DMS79 (cell line): Measurements from ENCODE around the gene NRXN2.

Experiments
- DNase-seq: peaks from one replicate; lab custom pipeline; 2025; lab: John Stamatoyannopoulos, UW

Gene NRXN2

DNA sequence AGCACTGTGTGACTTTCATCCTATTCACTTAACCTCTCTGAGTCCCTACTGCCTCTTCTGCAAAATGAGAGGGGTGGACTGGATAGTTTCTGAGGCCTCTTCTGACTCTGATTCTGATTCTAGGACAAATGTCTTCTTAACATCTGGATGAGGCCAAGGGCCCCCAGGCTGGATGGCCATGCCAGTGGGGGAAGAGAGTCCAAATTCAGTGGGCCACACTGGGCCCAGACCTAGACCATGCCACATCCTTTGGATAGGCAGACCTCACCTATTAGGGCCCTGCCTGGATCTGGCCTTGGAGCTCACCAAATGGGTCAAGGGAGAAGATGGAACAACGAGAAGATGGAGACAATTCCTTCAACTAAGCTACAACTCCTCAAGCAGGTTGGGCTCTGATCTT is 24.6 kb downstream of the NRXN2 start:
- DNase-seq, result no peak

DNA sequence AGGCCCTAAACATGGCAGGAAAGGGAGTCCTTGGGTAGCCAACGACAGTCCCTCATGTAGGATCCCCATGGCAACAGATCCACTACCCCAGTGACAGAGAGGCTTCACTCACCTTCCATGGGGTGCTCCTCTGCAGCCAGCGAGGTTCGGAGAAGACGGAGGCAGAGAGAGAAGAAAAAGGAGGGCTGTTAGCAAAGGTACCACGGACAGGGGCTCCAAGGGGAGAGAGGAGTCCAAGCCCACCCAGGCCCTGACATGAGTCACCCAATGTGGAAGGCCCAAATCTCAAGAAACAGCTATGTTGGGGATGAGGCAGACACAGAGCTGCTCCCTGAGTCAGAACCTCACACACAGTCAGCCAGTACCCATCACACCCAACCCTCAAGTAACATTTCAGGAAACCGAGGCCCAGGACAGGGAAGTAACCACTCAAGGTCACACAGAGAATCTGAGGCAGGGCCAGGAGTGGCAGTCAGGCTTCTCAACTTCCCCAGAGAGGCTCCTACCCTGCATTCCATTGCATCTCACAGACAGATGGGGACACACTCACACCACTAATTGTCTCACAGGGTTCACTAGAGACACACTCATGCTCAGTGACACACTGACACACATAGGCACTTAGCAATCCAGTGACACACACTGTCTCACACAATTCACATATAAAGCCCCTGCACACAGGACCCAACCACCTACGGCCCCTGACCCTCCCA is 25.2 kb downstream of the NRXN2 start:
- no peak for DNase-seq

DNA sequence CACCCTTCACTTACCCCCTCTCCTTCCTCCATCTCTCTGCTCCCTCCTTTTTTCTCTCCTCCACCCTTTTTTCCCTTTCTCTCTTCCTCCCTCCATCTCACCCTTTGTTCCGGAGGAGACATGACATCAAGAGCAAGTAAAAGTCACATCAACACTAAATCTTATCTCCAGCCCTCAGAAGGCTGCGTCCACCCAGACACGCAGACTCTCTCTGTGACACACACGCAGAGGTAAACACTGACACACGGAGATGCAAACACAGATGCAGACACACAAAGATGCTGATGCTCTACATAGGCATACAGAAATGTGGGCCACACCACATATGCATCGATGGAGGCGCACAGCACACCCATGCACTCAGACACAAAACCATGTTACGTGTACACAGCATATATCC is 27.0 kb downstream of the NRXN2 start:
- no peak for DNase-seq

DNA sequence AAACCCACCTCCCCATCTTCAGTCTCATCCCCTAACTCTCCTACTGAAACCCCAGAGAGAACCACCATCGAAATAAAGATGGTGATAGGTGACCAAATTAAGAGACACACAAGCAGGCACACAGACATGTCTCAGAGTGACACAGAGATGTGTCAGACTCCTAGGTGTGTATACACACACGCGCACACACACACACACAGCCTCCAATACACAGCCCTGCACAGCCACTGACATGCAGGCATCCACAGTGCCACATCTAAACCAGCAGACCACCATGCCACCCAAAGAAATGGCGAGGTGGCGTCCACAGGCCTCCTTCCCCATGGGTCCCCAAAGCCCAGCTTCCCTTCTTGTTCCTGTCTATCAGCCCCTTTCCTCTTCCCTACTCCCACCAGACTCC is 27.4 kb downstream of the NRXN2 start:
- DNase-seq, result no peak

DNA sequence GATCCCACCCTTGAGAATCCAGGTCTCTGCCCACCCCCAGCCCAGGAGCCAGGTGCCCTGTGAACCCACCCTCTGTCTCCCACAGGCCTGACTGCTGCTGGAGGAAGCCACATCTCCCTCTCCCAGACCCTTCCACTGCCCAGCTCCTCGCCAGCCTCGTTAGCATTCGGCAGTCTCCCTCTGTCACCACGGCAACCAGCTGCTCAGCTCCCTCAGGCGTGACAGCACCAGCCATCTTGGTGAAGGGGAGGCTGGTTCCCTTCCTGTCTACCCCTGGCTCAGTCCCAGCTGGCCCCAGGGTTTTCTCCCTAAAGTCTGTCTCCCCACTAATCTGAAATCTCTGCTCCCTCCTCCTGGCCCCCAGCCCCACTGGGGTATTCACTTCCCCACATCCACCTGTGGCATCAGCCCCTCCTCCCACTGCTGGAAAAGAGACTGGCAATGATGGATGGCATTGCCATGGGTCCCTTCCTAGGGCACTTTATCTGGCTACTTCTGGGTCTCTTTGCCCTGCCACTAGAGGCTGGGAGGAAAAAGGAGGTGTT is 28.1 kb downstream of the NRXN2 start:
- peak; percentile 86 for DNase-seq

DNA sequence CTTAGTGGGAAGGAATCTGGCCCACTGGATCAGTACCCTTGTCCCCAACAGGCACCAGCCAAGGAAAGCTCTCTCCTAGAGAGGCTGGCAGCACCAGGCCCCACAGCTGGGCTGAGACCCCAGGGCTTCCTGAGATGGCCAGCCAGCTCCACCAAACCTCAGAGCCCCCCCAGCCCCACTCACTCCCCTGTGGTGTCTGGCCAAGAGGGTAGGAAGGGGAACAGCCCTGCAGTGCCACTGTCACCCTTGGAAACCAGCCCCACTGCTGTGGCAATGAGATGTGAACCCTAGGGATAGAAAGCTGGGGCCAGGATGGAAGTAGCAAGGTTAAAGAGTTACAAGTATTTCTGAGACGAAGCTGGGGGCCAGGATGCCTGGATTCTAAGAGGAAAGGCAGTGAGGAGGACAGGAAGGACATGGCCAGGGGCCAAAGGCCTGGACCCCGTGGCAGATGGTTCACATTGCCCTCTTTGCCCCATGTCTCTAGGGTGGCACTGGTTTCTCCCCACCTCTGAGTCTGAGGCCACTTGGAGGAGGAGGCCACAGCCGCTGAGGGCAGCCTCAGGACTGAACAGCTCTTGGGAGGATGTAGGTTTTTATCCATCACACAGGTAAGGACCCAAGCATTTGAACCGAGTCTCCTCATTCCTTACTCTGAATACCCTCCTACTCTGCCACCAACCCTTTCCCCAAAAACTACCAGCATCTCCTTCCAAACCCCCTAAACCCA is 28.8 kb downstream of the NRXN2 start:
- DNase-seq, result no peak

DNA sequence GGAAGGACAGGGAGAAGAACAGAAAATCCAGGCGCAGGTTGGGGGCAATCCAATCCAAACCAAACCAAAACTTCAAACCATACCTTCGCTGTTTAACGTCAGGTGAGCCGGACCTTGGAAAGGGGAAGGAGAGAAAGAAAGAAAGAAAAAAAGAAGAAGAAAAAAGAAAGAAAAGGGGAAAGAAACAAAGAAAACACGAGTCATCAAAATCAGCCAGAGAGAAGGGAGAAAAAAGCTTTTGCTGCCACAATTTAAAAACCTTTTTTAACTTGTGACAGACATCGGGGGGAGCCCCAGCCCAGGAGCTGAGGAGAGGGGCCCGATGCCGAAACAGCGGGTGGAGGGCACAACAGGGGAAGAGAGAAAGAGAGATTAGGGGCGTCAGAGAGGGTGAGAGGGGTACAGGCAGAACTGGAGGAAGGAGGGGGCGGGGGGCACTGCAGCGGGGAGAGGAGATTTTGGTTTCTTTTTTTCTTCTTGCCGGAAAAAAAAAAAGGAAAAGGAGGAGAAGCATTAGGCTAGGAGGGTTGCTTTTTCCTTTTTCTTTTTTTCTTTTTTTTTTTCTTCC is 30.1 kb downstream of the NRXN2 start:
- no peak for DNase-seq

DNA sequence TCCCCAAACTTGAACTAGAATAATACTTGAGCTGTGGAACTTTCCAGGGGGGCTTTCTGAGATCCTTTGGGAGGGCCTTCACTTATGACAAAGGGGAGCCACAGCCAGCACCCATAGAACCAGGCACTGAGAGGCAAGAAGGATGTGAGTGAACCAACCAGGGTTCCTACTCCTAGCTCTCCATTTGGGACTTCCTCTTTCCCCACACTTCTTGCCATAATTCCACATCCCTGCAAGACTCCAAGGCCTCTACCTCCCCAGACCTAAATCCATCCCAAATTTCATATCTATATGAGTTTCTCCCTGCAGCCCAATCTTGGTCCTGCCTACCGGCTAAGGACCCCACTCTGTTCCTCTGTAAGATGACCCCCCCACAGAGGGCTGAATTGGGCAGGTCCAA is 31.5 kb downstream of the NRXN2 start:
- no peak for DNase-seq

DNA sequence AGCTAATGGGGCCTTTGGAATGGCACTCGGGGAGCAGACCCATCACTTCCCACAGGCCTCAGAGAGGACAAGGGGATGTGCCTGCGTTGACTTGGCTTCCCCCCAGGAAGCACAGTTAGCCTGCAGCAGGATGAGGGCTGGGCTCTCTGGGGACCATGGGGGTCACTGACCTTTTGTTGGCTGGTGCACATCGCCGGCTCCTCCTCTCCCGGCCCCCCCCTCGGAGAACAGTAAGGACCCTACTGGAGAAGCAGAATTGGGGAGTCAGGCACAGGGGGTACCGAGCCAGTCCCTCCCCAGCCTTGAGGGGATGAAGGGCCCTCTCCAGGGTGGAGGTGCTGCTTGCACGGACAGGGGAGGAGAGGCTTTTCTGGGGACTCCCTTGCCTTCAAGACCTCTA is 32.8 kb downstream of the NRXN2 start:
- no peak for DNase-seq

DNA sequence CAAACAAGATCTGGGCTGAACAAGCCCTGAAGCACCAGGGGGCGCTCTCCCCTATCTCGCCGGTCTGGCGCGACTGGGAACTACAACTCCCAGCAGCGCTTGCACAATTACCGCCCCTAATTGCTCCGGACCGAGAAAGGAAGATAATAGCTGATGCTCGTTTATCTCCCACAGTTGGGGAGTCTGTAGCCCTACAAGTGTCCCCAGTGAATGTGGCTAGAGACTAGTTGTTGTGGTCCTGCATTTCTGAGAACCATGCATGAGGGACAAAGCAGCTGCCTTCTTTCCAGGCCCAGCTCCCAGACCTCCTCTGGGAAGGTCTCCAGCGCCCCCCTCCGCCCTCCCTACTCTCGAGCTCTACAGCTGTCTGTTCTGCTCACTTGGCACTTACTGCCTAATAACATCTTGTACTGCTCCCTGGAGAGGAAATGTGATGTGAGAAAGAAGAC is 34.4 kb downstream of the NRXN2 start:
- DNase-seq, result peak; percentile 77

DNA sequence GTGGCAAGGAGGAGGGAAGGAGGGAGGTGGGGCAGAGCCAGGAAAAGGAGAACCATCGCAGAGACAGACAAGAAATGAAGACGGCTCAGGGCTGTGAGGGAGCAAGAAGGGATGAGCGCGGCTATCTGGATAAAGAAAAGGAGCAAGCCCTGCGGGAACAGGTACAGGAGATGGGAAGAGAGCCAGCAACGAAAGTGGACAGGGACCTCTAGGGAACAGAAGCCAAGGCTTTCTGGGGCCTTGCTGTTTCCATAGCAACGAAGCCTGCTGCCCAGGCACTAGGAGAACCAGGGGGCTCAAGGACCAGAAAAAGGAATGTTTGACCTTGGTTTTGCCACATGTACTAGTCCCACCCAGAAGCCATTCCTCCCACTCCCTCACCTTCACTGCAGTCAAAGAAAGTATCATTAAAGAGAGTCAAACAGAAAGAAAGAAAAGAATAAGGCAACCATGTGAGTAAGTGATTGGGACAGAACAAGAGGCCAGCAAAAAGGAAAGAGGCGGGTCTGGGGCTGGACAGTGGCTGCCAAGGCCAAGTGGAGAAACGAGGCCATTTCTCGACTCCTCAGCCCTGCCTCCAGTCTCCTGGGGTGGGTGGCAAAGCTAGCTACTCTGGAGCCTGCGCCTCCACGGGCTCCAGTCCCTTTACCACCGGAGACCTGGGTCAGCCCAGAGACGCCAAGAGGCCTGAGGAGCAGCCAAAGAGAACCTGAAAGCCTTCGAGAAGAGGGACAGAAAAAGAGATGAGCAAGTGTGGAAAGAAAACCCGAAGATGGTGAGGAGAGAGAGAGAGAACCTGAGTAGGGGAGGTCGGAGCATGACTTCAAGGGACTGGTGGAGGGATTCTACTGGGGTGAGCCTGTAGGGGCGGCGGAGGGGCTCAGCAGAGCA is 35.1 kb downstream of the NRXN2 start:
- DNase-seq, result no peak

DNA sequence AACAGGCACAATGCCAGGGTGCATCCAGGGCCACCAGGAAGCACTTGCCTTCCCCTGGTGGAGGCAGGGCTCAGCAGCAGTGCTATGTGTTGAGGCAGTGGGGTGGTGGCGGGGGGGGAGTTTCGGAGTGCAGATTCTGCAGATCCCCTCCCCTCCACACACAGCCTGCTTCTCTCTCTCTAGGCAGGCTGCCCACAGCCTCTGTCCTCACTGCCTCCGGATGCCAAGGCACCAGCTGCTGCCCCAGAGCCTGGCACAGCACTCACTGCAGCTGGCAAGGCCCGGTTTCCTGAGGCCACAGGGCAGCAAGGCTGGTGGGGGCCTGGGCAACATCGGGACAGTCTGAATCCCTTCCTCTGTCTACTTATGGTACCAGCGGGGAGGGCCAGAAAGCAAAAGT is 35.8 kb downstream of the NRXN2 start:
- DNase-seq, result no peak

DNA sequence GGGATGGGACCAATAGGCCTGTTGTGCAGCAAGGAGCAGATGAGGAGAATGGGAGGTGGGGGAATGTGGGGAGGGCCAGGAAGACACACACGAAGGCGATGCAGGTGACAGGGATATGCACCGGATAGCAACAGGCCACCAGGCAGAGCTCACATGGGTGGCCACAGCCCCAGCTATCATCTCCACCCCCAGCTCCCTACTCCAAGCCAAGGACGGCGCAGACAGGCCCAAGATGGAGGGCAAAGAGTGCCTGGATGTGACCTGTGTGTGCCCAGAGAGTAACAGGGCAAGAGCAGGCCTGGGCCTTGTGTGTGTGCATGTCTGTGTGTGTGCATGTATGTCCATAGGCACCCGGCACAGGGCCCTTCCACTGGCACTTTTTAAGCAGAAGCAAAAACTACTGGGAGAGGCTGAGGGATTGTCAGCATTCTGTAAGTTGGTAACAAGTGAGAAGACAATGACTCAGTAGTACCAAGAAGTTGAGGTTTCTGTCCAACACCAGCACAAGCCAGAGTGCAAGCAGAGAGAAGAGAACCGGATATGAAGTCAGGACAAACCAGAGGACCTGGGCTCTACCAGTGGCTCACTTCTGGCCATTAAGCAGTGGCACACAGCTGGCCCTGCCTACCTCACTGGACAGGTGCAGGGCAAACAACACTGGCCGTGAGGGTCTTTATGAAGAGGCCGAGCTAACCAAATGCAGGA is 36.4 kb downstream of the NRXN2 start:
- DNase-seq, result no peak

DNA sequence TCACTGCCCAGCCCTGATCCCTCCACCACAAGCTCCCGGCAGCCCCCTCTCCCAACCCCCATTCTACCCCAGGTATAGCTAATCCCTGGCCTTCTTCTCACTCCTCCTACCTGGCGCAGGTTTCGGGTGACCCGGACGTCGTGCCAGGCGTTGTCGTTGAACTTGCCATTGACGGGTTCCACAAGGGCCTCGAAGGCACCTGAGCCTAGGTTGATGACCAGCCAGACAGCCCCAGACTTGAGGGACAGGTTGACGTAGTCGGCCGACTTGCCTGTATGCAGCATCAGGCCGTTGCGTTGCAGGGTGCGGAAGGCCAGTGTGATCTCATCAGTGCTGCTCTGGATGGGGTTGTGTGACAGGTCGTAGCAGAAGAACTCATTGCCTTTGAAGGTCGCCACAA is 37.5 kb downstream of the NRXN2 start:
- no peak for DNase-seq

DNA sequence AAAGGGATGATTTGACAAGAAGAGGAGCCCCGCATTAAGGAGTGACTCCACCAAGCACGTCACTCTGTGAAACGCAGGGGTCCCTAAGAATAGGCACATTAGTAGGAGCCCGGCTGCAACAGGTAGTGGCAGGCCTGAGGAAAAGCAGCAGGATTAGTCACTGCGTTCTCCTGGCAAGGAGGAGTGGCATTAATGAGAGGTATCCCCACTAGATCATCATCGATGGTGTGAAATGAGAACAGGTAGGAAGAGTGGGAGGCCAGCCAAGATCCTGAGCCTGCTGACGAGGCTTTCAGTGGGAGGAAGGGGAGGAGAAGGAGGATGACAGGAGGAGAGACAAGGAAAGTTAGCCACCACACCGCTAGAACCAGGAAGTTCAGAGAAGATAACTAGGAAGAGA is 38.6 kb downstream of the NRXN2 start:
- no peak for DNase-seq

DNA sequence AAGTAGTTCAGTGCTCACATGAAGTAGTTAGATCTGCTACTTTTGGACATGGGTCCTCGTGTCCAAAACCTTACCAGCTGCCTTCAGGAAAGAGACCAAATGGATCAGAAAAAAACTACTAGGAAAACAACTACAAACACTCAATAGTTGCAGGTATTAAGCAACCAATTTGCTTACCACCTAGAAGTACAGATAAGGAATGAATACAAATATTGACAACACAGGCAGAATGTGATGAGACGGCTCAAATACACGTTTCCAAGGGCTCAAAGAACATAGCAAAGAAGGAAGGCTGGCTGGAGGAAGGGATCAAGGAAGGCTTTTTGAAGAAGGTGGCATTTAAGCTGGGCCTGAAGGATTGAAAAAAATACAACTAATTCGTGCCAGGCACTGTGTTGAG is 41.8 kb downstream of the NRXN2 start:
- no peak for DNase-seq

DNA sequence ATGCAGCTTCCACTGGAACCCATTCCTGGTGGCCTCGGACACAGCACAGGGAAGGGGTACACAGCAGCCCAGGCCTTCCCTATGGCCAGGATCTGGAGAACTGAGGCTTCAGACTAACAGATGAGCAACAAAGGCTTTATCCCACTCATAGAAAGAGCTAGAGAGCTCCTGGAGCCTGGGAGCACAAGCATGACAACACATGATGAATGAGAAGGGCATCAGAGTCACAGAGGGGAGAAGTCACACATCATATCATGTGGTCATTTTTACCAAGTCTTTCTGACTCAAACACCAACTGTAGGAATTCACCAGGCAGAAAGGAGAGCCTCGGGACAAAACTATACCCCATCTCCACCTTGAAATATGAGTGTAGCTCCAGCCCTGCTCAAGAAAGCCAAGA is 43.2 kb downstream of the NRXN2 start:
- DNase-seq, result no peak

DNA sequence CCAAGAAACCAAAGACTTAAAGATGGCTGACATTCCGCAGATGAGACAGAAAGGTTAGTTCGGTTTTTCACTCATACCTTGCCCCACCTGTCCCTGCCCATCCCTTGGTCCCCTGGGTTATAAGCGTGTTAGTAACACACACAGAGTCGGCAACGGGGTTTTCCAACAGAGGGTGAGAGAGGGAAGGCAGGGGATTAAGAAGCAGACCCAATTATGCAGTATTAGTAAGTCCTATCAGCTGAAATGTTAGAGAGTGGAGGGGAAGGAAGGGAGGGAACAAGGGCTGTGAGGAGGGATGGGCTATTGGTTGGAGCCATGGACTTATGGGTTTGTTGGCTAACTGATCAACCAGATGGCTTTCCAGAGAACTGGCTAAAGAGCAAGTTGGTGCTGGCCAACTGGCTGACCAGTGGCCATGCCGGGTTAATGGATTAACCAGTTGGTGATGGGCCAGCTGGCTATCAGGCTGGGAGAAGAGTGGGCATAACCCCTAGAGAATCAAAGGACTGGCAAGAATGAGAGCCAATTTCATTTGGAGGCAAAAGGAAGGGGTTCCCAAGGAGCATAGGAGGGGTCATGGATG is 45.5 kb downstream of the NRXN2 start:
- no peak for DNase-seq

DNA sequence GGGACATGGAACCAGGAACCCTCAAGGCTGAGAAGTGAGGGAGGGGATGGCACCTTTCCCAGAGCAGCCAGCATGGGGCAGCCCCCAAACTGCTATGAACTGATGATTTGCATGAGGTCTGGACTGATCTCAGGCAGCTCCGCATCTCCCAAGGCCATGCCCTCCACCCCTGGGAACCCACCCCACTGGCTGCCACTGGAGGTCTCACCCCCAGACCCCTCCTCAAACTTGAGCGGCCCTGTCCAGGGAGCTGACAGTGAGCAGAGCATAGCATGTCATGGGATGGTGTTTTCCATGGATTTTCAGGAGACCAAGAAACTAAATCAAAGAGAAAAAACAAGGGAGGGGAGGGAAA is 46.8 kb downstream of the NRXN2 start:
- no peak for DNase-seq

DNA sequence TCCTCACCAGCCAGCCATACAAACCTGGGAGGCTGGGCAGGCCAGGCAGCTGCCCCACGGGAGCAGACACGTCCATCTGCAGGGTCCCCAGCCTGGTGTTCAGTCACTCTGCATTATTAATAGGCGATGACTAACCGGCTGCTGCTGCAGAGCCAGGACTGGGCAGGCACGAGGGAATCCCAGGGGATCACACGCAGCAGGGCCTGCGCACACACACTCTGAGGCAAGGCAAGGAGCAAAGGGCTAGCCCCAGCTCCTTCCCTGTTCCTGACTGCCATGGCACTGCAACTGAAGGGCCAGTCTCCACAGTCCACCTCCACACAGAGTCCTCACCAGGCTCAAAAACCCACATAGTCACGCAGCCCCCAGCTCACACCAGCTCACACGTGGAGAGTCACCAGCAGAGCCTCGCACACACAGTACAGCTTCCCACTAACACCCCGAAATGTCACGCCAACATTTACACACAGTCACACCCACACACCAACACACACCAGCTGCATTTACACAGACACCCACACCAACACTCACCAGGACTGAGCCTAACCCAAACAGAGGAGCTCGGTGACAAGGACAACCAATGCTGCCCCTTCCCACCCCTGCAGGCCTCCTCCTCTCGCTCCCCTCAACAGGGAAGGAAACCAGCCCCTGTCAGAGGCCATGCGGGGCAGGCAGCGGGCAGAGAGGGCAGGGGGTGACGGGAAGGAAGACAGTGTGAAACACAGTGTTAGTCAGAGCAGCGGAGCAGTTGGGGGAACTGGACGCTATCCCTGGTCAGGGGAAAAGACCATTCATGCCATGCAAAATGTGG is 47.3 kb downstream of the NRXN2 start:
- peak; percentile 7 for DNase-seq
